Vagina (tissue), 2 donors: Measurements from ENCODE around the gene ASXL3. TPM values are rescaled to one million over a fixed set of nuclear protein-coding genes. Genes with fewer than 3 reads are reported as not detected.

Experiments used
- DNase-seq, 2 donors: peaks; one replicate each; pipeline ENCODE4 v3.0.0-alpha.2; 2017; ENCODE audit errors: extremely low spot score in 2 of 2
- H3K27ac ChIP-seq: fragments of 200-600 bp; sonication (generic); one replicate; pipeline ENCODE4 v1.5.1; 2019
- H3K27me3 ChIP-seq: fragments of 200-600 bp; sonication (generic); one replicate; pipeline ENCODE4 v1.5.1; 2019
- H3K36me3 ChIP-seq, 2 donors: fragments of 200-600 bp; sonication (generic); one replicate each; pipeline ENCODE4 v1.5.1; 2017 to 2019
- H3K4me1 ChIP-seq: fragments of 200-600 bp; sonication (generic); one replicate; pipeline ENCODE4 v1.5.1; 2019
- H3K4me3 ChIP-seq, 2 donors: fragments of 200-600 bp; sonication (generic); 1 replicate in 1 of 2; 2 replicates in 1 of 2; pipeline ENCODE4 v1.5.1; 2016 to 2019
- H3K9me3 ChIP-seq: fragments of 200-600 bp; sonication (generic); one replicate; pipeline ENCODE4 v1.5.1; 2019
- POLR2A ChIP-seq, 2 donors: fragments of 450-650 bp; IDR thresholded peaks; one replicate each; pipeline ENCODE4 v1.6.1; 2017; ENCODE audit warnings: antibody characterized with exemption in 2 of 2, mild to moderate bottlenecking in 2 of 2, moderate library complexity in 2 of 2
- POLR2AphosphoS5 ChIP-seq, 2 donors: sonication (generic); formaldehyde crosslinking; IDR thresholded peaks; one replicate each; pipeline ENCODE4 v1.9.0; 2017; ENCODE audit warnings: antibody characterized with exemption in 2 of 2, mild to moderate bottlenecking in 2 of 2, low read depth in 1 of 2; ENCODE audit not compliant: insufficient read depth in 1 of 2
- intact Hi-C: fragments of 100-400 bp; cut with DNase I; formaldehyde crosslinking; loops from one replicate; pipeline ENCODE4 v1.15.1; 2023
- total RNA-seq: library from RNA; depleted of rRNA; stranded (reverse); fragments of >200 nt; gene quantifications from one replicate; pipeline ENCODE4 v1.2.3, GENCODE V29; 2016
- TF ChIP-seq, protein P1 (sequence below), 3 experiments: fragments of 450-650 bp in 2 of 3; fragments of 200-600 bp in 1 of 3; sonication (generic) in 1 of 3; IDR thresholded peaks; one replicate each; pipeline ENCODE4 v1.5.1; 2017 to 2019; ENCODE audit warnings: antibody characterized with exemption in 3 of 3, mild to moderate bottlenecking in 2 of 3, moderate library complexity in 2 of 3

ASXL3 gene
- total RNA-seq, 1 donor from 2014 or later = 5.9 TPM

DNA sequence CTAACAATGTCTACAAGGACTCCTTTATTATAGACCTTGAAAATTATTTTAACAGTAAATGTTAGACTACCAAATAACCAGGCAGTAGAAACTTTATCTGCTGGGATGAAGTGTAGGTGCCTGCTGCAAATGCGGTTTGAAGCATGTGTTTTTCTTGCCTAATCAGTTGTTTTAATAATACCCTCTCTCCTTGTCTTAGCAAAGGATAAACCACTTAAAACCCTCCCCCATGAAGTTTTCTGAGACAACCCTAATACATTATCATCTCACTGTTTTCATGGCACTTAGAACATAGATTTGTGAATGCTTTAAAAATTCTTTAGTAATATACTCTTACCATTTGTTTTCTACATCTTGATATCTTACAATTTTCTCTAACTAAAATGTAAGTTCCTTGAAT lies 98.6 kb downstream of the ASXL3 start:
- H3K27me3 ChIP-seq = no peaks in the 10 kb centered on the region
- no peaks in the 10 kb centered on the region for H3K4me1 ChIP-seq
- no peaks in the 10 kb centered on the region for H3K9me3 ChIP-seq
- no peak overlapping the region for H3K4me3 ChIP-seq
- TF ChIP-seq POLR2A (IDR thresholded peaks at IDR 0.05) = no peak
- TF ChIP-seq POLR2AphosphoS5 (IDR thresholded peaks at IDR 0.05; ENCODE audit: insufficient read depth in 1 of 2, low read depth in 1 of 2) = no peak
- TF ChIP-seq, protein P1, sequence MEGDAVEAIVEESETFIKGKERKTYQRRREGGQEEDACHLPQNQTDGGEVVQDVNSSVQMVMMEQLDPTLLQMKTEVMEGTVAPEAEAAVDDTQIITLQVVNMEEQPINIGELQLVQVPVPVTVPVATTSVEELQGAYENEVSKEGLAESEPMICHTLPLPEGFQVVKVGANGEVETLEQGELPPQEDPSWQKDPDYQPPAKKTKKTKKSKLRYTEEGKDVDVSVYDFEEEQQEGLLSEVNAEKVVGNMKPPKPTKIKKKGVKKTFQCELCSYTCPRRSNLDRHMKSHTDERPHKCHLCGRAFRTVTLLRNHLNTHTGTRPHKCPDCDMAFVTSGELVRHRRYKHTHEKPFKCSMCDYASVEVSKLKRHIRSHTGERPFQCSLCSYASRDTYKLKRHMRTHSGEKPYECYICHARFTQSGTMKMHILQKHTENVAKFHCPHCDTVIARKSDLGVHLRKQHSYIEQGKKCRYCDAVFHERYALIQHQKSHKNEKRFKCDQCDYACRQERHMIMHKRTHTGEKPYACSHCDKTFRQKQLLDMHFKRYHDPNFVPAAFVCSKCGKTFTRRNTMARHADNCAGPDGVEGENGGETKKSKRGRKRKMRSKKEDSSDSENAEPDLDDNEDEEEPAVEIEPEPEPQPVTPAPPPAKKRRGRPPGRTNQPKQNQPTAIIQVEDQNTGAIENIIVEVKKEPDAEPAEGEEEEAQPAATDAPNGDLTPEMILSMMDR (IDR thresholded peaks at IDR 0.05) = no peak
- intact Hi-C loops = no loop called here
- no peak overlapping the region for H3K27ac ChIP-seq
- no peak for DNase-seq
- H3K36me3 ChIP-seq = no peaks in the 10 kb centered on the region

DNA sequence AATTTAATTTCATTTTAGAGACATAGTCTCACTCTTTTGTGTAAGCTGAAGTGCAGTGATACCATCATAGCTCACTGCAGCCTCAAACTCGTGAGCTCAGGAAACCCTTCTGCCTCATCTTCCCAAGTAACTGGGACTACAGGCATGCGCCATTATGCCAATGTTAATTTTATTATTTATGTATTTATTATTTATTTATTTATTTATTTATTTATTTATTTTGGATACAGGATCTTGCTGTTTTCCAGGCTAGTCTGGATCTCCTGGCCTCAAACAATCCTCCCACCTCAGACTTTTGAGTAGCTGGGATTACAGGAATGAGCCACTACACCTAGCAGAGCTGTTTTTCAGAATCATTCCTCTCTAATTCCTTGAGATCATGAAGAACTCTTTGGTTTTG lies 99.9 kb downstream of the ASXL3 start:
- Histone ChIP-seq H3K9me3 (no peaks in the 10 kb centered on the region), H3K27ac (no peak overlapping the region), H3K36me3 (no peaks in the 10 kb centered on the region), H3K4me1 (no peaks in the 10 kb centered on the region), H3K27me3 (no peaks in the 10 kb centered on the region), H3K4me3 (no peak overlapping the region)
- DNase-seq = no peak
- intact Hi-C loops = no loop called here
- no peak for TF ChIP-seq POLR2A (IDR thresholded peaks at IDR 0.05)
- TF ChIP-seq, protein P1 (IDR thresholded peaks at IDR 0.05) = no peak
- no peak for TF ChIP-seq POLR2AphosphoS5 (IDR thresholded peaks at IDR 0.05; ENCODE audit: insufficient read depth in 1 of 2, low read depth in 1 of 2)

DNA sequence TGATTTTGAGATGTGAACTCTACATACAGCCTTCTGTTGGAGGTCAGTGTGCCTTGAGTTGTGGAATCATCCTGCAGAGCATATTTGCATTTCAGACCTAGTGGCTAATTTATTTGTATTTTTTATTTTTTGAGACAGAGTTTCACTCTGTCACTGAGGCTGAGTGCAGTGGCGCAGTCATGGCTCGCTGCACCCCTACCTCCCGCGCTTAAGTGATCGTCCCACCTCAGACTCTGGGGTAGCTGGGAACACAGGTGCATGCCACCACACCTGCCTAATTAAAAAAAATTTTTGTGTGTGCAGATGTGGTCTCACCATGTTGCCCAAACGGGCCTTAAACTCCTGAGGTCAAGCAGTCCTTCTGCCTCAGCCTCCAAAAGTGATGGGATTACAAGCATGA lies 104.4 kb downstream of the ASXL3 start:
- H3K4me3 ChIP-seq = no peak overlapping the region
- intact Hi-C loops = no loop called here

DNA sequence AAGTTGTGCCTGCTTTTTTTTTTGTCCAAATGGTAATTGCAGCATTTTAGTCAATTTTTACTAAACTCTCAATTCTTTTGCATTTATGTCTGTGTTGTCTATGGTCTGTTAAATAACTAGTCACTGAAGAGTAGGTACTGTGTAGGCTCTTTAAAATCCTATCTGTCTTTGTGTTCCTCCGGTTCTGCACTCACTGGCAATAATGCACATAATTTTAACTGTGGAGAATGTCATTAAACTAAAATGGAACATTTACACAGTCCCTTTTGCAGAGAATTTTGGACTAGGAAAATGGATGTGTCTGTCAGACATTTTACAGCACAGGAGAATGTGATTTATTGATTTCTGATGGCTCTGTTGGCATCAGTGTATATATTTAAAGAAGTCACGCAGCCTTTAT lies 116.6 kb downstream of the ASXL3 start:
- TF ChIP-seq, protein P1 (IDR thresholded peaks at IDR 0.05) = no peak
- TF ChIP-seq POLR2AphosphoS5 (IDR thresholded peaks at IDR 0.05; ENCODE audit: insufficient read depth in 1 of 2, low read depth in 1 of 2) = no peak
- no peak for TF ChIP-seq POLR2A (IDR thresholded peaks at IDR 0.05)
- H3K4me1 ChIP-seq = no peaks in the 10 kb centered on the region
- no peaks in the 10 kb centered on the region for H3K36me3 ChIP-seq
- H3K27ac ChIP-seq = no peak overlapping the region
- intact Hi-C loops = no loop called here
- H3K9me3 ChIP-seq = no peaks in the 10 kb centered on the region
- H3K27me3 ChIP-seq = no peaks in the 10 kb centered on the region
- no peak for DNase-seq
- H3K4me3 ChIP-seq = no peak overlapping the region

More for the DNA sequence above, 104.4 kb downstream of the ASXL3 start:
- no peak overlapping the region for H3K27ac ChIP-seq
- no peaks in the 10 kb centered on the region for H3K9me3 ChIP-seq
- H3K4me1 ChIP-seq = no peaks in the 10 kb centered on the region
- no peak for DNase-seq
- TF ChIP-seq, protein P1 (IDR thresholded peaks at IDR 0.05) = no peak
- TF ChIP-seq POLR2A (IDR thresholded peaks at IDR 0.05) (no peak), POLR2AphosphoS5 (IDR thresholded peaks at IDR 0.05; ENCODE audit: insufficient read depth in 1 of 2, low read depth in 1 of 2) (no peak)
- no peaks in the 10 kb centered on the region for H3K27me3 ChIP-seq
- H3K36me3 ChIP-seq = no peaks in the 10 kb centered on the region

DNA sequence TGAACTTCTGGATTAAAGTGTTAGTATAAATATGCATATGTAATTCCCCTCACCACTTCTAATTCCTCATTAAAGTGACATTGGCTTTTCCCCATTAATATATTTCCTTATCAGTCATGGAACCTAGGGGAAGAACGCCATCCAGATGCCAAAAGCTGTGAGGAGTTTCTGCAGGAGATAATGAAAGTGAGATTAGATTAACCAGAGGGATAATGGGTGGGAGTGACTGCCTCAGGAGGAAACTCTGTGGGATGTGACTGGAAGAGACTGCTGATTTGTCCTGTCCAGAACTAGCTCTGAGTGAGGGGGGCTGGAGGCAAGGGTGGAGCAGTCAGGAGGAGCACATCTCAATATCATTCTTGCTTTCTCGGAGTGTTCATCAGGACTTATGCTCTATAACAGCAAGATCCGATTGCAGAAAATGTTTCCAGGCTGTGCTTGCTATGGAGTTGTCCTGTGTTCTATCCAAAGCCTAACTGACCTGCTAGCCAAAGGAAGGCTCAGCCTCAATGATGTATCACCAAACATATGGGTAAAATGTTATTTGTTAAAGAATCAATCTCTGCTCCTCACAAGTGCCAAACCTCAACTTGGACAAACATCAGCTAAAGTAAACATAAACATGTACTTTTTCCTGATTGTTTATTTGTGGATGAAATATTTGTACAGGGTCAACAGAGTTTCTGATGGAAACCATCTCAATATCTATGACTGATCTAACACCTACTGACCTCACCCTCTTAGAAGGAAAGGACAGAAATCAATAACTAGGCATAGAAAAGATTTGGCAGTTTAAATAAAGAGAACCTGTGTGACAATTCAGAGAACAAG lies 118.5 kb downstream of the ASXL3 start:
- Histone ChIP-seq H3K36me3 (no peaks in the 10 kb centered on the region), H3K27ac (no peak overlapping the region), H3K27me3 (no peaks in the 10 kb centered on the region), H3K9me3 (no peaks in the 10 kb centered on the region), H3K4me1 (no peaks in the 10 kb centered on the region), H3K4me3 (no peak overlapping the region)
- no peak for DNase-seq
- intact Hi-C loops = no loop called here
- TF ChIP-seq POLR2AphosphoS5 (IDR thresholded peaks at IDR 0.05; ENCODE audit: insufficient read depth in 1 of 2, low read depth in 1 of 2) (no peak), POLR2A (IDR thresholded peaks at IDR 0.05) (no peak)
- TF ChIP-seq, protein P1 (IDR thresholded peaks at IDR 0.05) = no peak
